Lower leg skin (tissue), 4 donors: Measurements from ENCODE around the gene ADGRD1. TPM values are rescaled to one million over a fixed set of nuclear protein-coding genes. Genes with fewer than 3 reads are reported as not detected.

Experiments used
- DNase-seq, 2 donors: peaks; one replicate each; pipeline ENCODE4 v3.0.0-alpha.2; 2019; ENCODE audit warnings: low spot score in 2 of 2
- H3K4me3 ChIP-seq: fragments of 200-600 bp; sonication (generic); 2 replicates; pipeline ENCODE4 v1.5.1; 2017; ENCODE audit warnings: mild to moderate bottlenecking, low read depth; ENCODE audit not compliant: poor library complexity, severe bottlenecking
- CTCF ChIP-seq, 3 donors: fragments of 450-650 bp; IDR thresholded peaks; one replicate each; pipeline ENCODE4 v1.5.1; 2016; ENCODE audit warnings: antibody characterized with exemption in 3 of 3, mild to moderate bottlenecking in 3 of 3, moderate library complexity in 2 of 3
- POLR2A ChIP-seq, 2 donors: fragments of 450-650 bp; IDR thresholded peaks; one replicate each; pipeline ENCODE4 v1.6.1; 2016 to 2017; ENCODE audit warnings: antibody characterized with exemption in 2 of 2, mild to moderate bottlenecking in 1 of 2, moderate library complexity in 1 of 2
- WGBS, 2 donors: methylation state at CpG; one replicate each; pipeline ENCODE4 v1.1.5; 2018; 5-methylcytosine and 5-hydroxymethylcytosine counted together
- intact Hi-C: fragments of 100-400 bp; cut with DNase I; formaldehyde crosslinking; loops from one replicate; pipeline ENCODE4 v1.15.0; 2023; ENCODE audit warnings: low total_unique reads
- total RNA-seq, 4 donors: library from RNA; depleted of rRNA; stranded (reverse); fragments of >200 nt; gene quantifications; one replicate each; pipeline ENCODE4 v1.1.0, GENCODE V29; 2016

ADGRD1 gene
- total RNA-seq, 4 donors from 2014 or later = 8.3 to 11.6 (median 8.9) TPM

GRCh38 chr12:131014343-131014742 is 60.6 kb downstream of the ADGRD1 start:
- intact Hi-C loops = no loop called here
- no peak for DNase-seq
- H3K4me3 ChIP-seq = no peak overlapping the region
- TF ChIP-seq CTCF (IDR thresholded peaks at IDR 0.05) (no peak), POLR2A (IDR thresholded peaks at IDR 0.05) (no peak)
- 86 to 92% methylated on average over 14 of the region's 14 CpGs for WGBS, 2 donors

GRCh38 chr12:131015581-131016337 is 62.1 kb downstream of the ADGRD1 start:
- DNase-seq = no peak
- TF ChIP-seq CTCF (IDR thresholded peaks at IDR 0.05) = no peak
- TF ChIP-seq POLR2A (IDR thresholded peaks at IDR 0.05) = no peak
- intact Hi-C loops = no loop called here
- 74% methylated on average over 15 of the region's 15 CpGs for WGBS, 2 donors
- no peak overlapping the region for H3K4me3 ChIP-seq

DNA sequence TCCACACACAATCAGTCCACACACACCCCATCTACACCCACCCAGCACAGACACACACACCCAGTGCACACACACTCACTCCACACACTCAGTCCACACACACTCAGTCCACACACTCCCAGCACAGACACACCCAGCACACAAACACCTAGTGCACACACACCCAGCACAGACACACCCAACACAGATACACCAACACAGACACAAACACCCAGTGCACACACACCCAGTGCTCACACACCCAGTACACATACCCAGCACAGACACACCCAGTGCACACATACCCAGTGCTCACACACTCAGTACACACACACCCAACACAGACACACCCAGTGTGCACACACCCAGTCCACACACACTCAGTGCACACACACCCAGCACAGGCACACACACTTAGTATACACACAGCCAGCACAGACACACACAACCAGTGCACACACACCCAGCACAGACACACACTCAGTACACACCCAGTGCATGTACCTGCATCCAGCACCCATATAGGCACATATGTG is 63.8 kb downstream of the ADGRD1 start:
- H3K4me3 ChIP-seq = no peak overlapping the region
- TF ChIP-seq POLR2A (IDR thresholded peaks at IDR 0.05) (no peak), CTCF (IDR thresholded peaks at IDR 0.05) (no peak)
- intact Hi-C loops = no loop called here
- DNase-seq = no peak

DNA sequence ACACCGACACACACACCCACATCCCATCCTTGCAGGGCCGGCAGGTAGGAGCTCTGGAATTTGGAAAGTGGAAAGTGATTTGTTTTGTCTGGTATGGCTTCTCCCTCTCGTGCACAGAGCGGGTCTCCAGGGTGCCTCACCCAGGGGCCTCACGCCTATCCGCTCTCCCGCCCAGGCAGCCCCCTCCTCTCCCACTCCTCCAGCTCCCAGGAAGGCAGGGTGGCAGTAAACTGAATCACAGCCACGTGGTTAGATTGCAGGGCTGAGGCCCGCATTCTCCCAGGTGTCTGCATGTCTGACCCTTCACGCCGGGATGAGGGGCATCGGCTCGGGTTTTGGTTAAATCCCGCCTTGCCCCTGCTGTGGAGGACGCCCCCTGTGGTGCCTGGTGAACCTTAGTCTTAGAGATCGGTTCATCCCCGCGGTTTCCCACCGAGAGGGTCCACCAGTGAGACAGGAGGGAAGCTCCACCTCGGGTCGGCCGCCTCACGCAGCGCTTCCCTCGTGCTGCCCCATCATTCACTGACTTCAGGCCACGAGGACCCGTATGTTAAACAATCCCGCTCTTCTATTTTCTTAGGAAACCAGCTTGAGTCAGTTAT is 64.4 kb downstream of the ADGRD1 start:
- intact Hi-C loops = no loop called here
- DNase-seq = no peak
- 82 to 83% methylated on average over 28 of the region's 28 CpGs for WGBS, 2 donors
- H3K4me3 ChIP-seq = no peak overlapping the region
- TF ChIP-seq POLR2A (IDR thresholded peaks at IDR 0.05) (no peak), CTCF (IDR thresholded peaks at IDR 0.05) (no peak)

DNA sequence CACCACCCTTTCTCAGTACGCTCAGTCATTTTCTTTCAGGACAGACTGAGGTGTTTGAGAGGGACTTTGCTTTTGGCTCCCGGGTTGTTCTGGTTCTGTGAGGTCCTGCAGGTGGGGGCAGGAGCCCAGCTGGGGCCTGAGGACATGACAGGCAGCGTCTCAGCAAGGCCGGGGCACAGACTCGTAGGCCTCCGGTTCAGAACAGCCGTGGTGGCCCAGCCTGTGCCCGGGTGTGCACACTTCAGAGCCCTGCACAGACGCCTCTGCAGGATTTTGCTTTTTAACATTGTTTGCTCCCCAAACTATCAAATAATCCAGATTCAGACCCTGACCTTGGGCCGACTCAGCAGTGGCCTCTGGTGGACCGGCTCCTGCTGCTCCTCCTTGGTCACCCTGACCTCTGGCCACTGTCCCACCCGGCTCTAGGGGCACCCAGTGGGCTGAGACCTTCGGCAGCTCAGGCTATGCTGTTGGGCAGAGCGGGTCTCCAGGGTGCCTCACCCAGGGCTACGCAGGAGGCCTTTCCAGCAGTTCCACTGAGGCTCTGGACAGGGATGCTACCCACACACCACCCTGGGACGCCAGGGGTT is 65.2 kb downstream of the ADGRD1 start:
- no peak overlapping the region for H3K4me3 ChIP-seq
- no peak for TF ChIP-seq CTCF (IDR thresholded peaks at IDR 0.05)
- TF ChIP-seq POLR2A (IDR thresholded peaks at IDR 0.05) = no peak
- intact Hi-C loops = no loop called here
- DNase-seq = no peak
- 80 to 83% methylated on average over 16 of the region's 16 CpGs for WGBS, 2 donors
